ENCODE measurements around the gene CCDC68. TPM values are rescaled to one million over a fixed set of nuclear protein-coding genes. Genes with fewer than 3 reads are reported as not detected.

The CCDC68 gene
- total and polyA plus RNA-seq, 2 of the 8 experiments (the other 6 are each of a cell fraction or from before 2014, with no cell fraction given): 0.06 to 0.80 TPM

- Histone ChIP-seq H4K5ac (ENCODE audit: insufficient read length, low read depth, low read length) (no peak overlapping the region), H3K27ac (ENCODE audit: low read depth, low read length) (no peak overlapping the region), H4K20me1 (replicated peaks in 1 of 2; ENCODE audit: control insufficient read depth in 1 of 2, insufficient read depth in 2 of 2, low read length in 2 of 2) (no peaks in the 10 kb centered on the region), H2BK20ac (ENCODE audit: low read length) (no peak overlapping the region), H2AK5ac (ENCODE audit: low read depth, low read length) (no peak overlapping the region), H3K4me3 (ENCODE audit: extremely low read depth in 1 of 4, insufficient read depth in 2 of 4, low read depth in 3 of 4, low read length in 4 of 4) (no peak overlapping the region), H3K14ac (ENCODE audit: insufficient read length) (no peak overlapping the region), H2BK120ac (replicated peaks; ENCODE audit: low read depth, low read length) (no peak overlapping the region), H3K79me1 (ENCODE audit: low read depth, low read length) (no peaks in the 10 kb centered on the region), H2BK15ac (ENCODE audit: low read length) (no peak overlapping the region), H3K23me2 (ENCODE audit: low read depth, low read length) (no peaks in the 10 kb centered on the region), H2AFZ (ENCODE audit: low read length) (no peak overlapping the region), H3K4ac (replicated peaks; ENCODE audit: insufficient read length, low read depth, low read length) (no peak overlapping the region), H3K4me1 (replicated peaks in 1 of 4; ENCODE audit: control insufficient read depth in 3 of 4, insufficient read depth in 4 of 4, low read length in 3 of 4) (no peaks in the 10 kb centered on the region), H3K4me2 (ENCODE audit: insufficient read depth in 1 of 2, low read depth in 2 of 2, low read length in 2 of 2) (no peak overlapping the region), H3K36me3 (ENCODE audit: control insufficient read depth in 2 of 4, insufficient read depth in 4 of 4, low read length in 3 of 4) (no peaks in the 10 kb centered on the region), H3K18ac (ENCODE audit: extremely low read depth, low read length) (no peak overlapping the region), H3K79me2 (ENCODE audit: control insufficient read depth in 1 of 2, insufficient read depth in 2 of 2, low read length in 2 of 2) (no peaks in the 10 kb centered on the region), H3K9me3 (ENCODE audit: insufficient read depth in 2 of 2, low read depth in 1 of 2, low read length in 1 of 2) (no peaks in the 10 kb centered on the region), H2BK12ac (ENCODE audit: low read depth, low read length) (no peak overlapping the region), H3K27me3 (replicated peaks in 1 of 4; ENCODE audit: control insufficient read depth in 3 of 4, extremely low read depth in 1 of 4, insufficient read depth in 3 of 4, low read length in 3 of 4) (peaks cover 0 to 1% (median 0%) of the 10 kb centered on the region in 4 experiments; a peak in 1 of 7 replicates), H2BK5ac (ENCODE audit: low read depth, low read length) (no peak overlapping the region), H4K91ac (replicated peaks; ENCODE audit: insufficient read length, low read length) (no peak overlapping the region), H3K9ac (replicated peaks in 1 of 4; ENCODE audit: extremely low read depth in 1 of 4, low read depth in 3 of 4, low read length in 3 of 4) (no peak overlapping the region), H3K23ac (ENCODE audit: insufficient read length) (no peak overlapping the region), H4K8ac (ENCODE audit: extremely low read depth, insufficient read depth, low read length) (no peak overlapping the region), H3K56ac (replicated peaks; ENCODE audit: insufficient read length, low read depth, low read length) (no peak overlapping the region)
- FAIRE-seq (no peak), DNase-seq (ENCODE audit: low read depth in 1 of 2, low spot score in 2 of 2) (no peak)
- CTCF ChIA-PET (ENCODE audit: partially characterized antibody): interaction anchor here (0.6 kb wide), 1 partner anchor 18 kb away, joined by 3 read pairs; no protein-coding TSS in a partner anchor
- POLR2A ChIA-PET (ENCODE audit: partially characterized antibody): no interaction called here
- WGBS, 2 experiments (ENCODE audit: extremely low coverage in 1 of 2, insufficient coverage in 1 of 2, insufficient read length in 1 of 2, insufficient replicate concordance in 2 of 2, low coverage in 1 of 2, low lambda C conversion rate in 2 of 2, missing lambda C conversion rate in 1 of 2): 87% methylated on average over 2 of the region's 2 CpGs; no CpG with 5 or more reads in 1 of the 2 experiments
- TF ChIP-seq TEAD4 (IDR thresholded peaks at IDR 0.05; ENCODE audit: low read depth, low read length) (no peak), POU5F1 (IDR thresholded peaks at IDR 0.05; ENCODE audit: low read depth, low read length) (no peak)
Measured at GRCh38 chr18:54888933-54889332, 70.3 kb downstream of the CCDC68 start.

All from H1 (cell line).